ENCODE measurements around the gene KANSL3.

DNA sequence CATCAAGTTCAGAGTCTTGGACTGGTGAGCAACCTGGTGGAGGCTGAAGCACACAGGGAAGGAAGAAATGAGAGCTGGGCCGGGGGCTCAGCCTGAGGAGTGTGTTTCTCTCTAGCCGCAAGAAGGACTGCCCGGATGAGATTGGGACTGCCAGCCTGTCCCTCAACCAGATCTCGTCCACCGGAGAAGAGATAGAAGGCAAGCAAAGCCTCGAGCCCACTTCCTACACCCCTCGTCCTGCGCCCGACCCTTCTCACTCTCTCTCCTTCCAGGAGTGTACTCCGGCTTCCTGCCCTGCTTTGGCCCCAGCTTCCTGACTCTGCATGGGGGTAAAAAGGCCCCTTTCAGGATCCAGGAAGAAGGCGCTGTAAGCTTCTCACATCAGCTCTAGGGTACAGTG is 30.7 kb upstream of the KANSL3 start:
- TF ChIP-seq, protein P1, sequence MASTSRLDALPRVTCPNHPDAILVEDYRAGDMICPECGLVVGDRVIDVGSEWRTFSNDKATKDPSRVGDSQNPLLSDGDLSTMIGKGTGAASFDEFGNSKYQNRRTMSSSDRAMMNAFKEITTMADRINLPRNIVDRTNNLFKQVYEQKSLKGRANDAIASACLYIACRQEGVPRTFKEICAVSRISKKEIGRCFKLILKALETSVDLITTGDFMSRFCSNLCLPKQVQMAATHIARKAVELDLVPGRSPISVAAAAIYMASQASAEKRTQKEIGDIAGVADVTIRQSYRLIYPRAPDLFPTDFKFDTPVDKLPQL (IDR thresholded peaks at IDR 0.05; ENCODE audit: extremely low read depth, insufficient read length) = no peak
- TF ChIP-seq, protein P2, sequence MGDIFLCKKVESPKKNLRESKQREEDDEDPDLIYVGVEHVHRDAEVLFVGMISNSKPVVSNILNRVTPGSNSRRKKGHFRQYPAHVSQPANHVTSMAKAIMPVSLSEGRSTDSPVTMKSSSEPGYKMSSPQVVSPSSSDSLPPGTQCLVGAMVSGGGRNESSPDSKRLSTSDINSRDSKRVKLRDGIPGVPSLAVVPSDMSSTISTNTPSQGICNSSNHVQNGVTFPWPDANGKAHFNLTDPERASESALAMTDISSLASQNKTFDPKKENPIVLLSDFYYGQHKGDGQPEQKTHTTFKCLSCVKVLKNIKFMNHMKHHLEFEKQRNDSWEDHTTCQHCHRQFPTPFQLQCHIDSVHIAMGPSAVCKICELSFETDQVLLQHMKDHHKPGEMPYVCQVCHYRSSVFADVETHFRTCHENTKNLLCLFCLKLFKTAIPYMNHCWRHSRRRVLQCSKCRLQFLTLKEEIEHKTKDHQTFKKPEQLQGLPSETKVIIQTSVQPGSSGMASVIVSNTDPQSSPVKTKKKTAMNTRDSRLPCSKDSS (IDR thresholded peaks at IDR 0.05; ENCODE audit: low read depth, partially characterized antibody) = no peak
- TF ChIP-seq KDM1A (IDR thresholded peaks at IDR 0.05) (no peak), PCBP1 (IDR thresholded peaks at IDR 0.05; ENCODE audit: low read depth, low read length, poor library complexity, severe bottlenecking) (no peak)
- TF ChIP-seq, protein P3, sequence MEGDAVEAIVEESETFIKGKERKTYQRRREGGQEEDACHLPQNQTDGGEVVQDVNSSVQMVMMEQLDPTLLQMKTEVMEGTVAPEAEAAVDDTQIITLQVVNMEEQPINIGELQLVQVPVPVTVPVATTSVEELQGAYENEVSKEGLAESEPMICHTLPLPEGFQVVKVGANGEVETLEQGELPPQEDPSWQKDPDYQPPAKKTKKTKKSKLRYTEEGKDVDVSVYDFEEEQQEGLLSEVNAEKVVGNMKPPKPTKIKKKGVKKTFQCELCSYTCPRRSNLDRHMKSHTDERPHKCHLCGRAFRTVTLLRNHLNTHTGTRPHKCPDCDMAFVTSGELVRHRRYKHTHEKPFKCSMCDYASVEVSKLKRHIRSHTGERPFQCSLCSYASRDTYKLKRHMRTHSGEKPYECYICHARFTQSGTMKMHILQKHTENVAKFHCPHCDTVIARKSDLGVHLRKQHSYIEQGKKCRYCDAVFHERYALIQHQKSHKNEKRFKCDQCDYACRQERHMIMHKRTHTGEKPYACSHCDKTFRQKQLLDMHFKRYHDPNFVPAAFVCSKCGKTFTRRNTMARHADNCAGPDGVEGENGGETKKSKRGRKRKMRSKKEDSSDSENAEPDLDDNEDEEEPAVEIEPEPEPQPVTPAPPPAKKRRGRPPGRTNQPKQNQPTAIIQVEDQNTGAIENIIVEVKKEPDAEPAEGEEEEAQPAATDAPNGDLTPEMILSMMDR (IDR thresholded peaks at IDR 0.05 in 2 of 3, conservative IDR thresholded peaks at IDR 0.05 in 1 of 3; ENCODE audit: insufficient read depth in 2 of 3, low read depth in 1 of 3, low read length in 3 of 3) = no peak
- TF ChIP-seq, protein P4, sequence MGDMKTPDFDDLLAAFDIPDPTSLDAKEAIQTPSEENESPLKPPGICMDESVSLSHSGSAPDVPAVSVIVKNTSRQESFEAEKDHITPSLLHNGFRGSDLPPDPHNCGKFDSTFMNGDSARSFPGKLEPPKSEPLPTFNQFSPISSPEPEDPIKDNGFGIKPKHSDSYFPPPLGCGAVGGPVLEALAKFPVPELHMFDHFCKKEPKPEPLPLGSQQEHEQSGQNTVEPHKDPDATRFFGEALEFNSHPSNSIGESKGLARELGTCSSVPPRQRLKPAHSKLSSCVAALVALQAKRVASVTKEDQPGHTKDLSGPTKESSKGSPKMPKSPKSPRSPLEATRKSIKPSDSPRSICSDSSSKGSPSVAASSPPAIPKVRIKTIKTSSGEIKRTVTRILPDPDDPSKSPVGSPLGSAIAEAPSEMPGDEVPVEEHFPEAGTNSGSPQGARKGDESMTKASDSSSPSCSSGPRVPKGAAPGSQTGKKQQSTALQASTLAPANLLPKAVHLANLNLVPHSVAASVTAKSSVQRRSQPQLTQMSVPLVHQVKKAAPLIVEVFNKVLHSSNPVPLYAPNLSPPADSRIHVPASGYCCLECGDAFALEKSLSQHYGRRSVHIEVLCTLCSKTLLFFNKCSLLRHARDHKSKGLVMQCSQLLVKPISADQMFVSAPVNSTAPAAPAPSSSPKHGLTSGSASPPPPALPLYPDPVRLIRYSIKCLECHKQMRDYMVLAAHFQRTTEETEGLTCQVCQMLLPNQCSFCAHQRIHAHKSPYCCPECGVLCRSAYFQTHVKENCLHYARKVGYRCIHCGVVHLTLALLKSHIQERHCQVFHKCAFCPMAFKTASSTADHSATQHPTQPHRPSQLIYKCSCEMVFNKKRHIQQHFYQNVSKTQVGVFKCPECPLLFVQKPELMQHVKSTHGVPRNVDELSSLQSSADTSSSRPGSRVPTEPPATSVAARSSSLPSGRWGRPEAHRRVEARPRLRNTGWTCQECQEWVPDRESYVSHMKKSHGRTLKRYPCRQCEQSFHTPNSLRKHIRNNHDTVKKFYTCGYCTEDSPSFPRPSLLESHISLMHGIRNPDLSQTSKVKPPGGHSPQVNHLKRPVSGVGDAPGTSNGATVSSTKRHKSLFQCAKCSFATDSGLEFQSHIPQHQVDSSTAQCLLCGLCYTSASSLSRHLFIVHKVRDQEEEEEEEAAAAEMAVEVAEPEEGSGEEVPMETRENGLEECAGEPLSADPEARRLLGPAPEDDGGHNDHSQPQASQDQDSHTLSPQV (IDR thresholded peaks at IDR 0.05) = no peak

Measured in K562 (cell line).